ENCODE results near the gene FTL. TPM values are rescaled to one million over a fixed set of nuclear protein-coding genes. Genes with fewer than 3 reads are reported as not detected.

The FTL gene
- total RNA-seq, 1 experiment from 2014 or later = 1,983 TPM

DNA sequence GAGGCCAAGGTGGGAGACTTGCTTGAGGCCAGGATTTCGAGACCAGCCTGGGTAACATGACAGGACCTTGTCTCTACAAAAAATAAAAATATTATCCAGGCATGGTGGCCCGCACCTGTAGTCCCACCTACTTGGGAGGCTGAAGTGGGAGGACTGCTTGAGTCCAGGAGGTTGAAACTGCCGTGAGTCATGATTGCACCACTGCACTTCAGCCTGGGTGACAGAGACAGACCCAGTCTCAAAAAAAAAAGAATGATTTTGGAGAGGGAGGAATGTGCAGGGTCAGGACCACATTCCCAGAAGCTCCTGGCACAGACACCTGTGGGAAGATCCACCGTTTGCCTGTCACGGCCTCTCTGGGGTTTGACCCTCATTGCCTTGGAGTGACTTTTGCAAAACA is 19.7 kb upstream of the FTL start:
- no peak for TF ChIP-seq EZH2 (IDR thresholded peaks at IDR 0.05; ENCODE audit: borderline replicate concordance, low read depth, low read length, poor library complexity, severe bottlenecking)
- TF ChIP-seq, protein P1, sequence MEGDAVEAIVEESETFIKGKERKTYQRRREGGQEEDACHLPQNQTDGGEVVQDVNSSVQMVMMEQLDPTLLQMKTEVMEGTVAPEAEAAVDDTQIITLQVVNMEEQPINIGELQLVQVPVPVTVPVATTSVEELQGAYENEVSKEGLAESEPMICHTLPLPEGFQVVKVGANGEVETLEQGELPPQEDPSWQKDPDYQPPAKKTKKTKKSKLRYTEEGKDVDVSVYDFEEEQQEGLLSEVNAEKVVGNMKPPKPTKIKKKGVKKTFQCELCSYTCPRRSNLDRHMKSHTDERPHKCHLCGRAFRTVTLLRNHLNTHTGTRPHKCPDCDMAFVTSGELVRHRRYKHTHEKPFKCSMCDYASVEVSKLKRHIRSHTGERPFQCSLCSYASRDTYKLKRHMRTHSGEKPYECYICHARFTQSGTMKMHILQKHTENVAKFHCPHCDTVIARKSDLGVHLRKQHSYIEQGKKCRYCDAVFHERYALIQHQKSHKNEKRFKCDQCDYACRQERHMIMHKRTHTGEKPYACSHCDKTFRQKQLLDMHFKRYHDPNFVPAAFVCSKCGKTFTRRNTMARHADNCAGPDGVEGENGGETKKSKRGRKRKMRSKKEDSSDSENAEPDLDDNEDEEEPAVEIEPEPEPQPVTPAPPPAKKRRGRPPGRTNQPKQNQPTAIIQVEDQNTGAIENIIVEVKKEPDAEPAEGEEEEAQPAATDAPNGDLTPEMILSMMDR (conservative IDR thresholded peaks at IDR 0.05; ENCODE audit: low read depth, low read length) = no peak
- Histone ChIP-seq H3K36me3 (ENCODE audit: insufficient read depth, low read length, poor library complexity, severe bottlenecking) (no peaks in the 10 kb centered on the region), H3K4me1 (ENCODE audit: insufficient read depth, low read length, poor library complexity, severe bottlenecking) (no peaks in the 10 kb centered on the region), H3K9me3 (ENCODE audit: low read depth, low read length, poor library complexity, severe bottlenecking) (peaks cover 4% of the 10 kb centered on the region), H3K27ac (ENCODE audit: low read depth, low read length, poor library complexity, severe bottlenecking) (no peak overlapping the region), H3K27me3 (replicated peaks; ENCODE audit: insufficient read depth, low read depth, low read length, poor library complexity) (no peaks in the 10 kb centered on the region), H3K4me3 (ENCODE audit: low read depth, low read length, poor library complexity, severe bottlenecking) (no peak overlapping the region)
- DNase-seq (ENCODE audit: low spot score) = no peak
- POLR2A ChIA-PET (ENCODE audit: low non-redundant PET) = no interaction called here
- BruUV-seq (replicated peaks) = no TSS peak
- intact Hi-C loops (cut with micrococcal nuclease; ENCODE audit: unreplicated experiment) = no loop called here
- CTCF ChIA-PET = no interaction called here

GRCh38 chr19:48945817-48946216 is 19.3 kb upstream of the FTL start:
- ChIA-PET POLR2A (ENCODE audit: low non-redundant PET) (no interaction called here), CTCF (no interaction called here)
- H3K27me3 ChIP-seq (replicated peaks; ENCODE audit: insufficient read depth, low read depth, low read length, poor library complexity) = no peaks in the 10 kb centered on the region
- no peak for TF ChIP-seq EZH2 (IDR thresholded peaks at IDR 0.05; ENCODE audit: borderline replicate concordance, low read depth, low read length, poor library complexity, severe bottlenecking)
- TF ChIP-seq, protein P1 (conservative IDR thresholded peaks at IDR 0.05; ENCODE audit: low read depth, low read length) = no peak
- H3K4me3 ChIP-seq (ENCODE audit: low read depth, low read length, poor library complexity, severe bottlenecking) = no peak overlapping the region
- no TSS peak for BruUV-seq (replicated peaks)
- H3K4me1 ChIP-seq (ENCODE audit: insufficient read depth, low read length, poor library complexity, severe bottlenecking) = no peaks in the 10 kb centered on the region
- H3K27ac ChIP-seq (ENCODE audit: low read depth, low read length, poor library complexity, severe bottlenecking) = no peak overlapping the region
- intact Hi-C loops (cut with micrococcal nuclease; ENCODE audit: unreplicated experiment) = no loop called here
- peaks cover 3% of the 10 kb centered on the region for H3K9me3 ChIP-seq (ENCODE audit: low read depth, low read length, poor library complexity, severe bottlenecking)
- no peak for DNase-seq (ENCODE audit: low spot score)
- H3K36me3 ChIP-seq (ENCODE audit: insufficient read depth, low read length, poor library complexity, severe bottlenecking) = no peaks in the 10 kb centered on the region

DNA sequence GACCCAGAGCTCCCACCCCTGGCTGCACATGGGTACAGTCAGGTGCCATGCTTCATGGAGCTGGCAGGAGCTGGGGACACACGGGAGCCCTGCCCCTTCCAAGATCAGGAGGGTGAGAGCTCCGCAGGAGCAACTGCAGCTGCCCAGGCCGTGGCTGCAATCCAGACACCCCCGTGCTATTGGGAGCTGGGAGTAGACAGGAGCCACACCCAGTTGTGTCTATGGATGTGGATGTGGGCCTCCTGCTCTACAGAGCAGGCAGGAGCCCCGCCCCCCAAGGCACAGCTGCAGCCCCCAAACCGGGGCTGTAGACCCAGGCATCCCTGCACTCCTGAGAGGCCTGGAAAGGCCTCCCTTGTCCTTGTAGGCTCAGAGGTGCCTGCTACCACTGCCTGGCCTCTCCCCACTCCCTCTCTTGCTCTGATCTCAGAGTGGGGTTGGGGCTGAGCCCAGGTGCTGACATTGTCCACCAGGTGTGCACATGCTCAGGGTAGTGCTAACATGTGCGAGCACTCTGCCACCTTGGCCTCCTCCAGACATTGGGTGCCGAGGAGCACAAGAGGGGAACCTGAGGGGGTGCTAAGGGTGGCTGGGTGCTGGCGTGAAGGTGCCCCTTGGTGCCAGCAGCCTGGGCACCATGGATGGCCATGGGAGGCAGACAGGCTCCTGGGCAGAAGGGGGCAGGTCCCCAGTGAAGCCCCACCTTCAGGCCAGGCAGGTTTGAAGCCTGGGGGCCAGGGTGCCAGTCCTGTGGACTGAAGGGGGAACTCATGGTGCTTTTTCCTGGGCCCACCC is 18.4 kb upstream of the FTL start:
- BruUV-seq (replicated peaks) = no TSS peak
- no peaks in the 10 kb centered on the region for H3K27me3 ChIP-seq (replicated peaks; ENCODE audit: insufficient read depth, low read depth, low read length, poor library complexity)
- H3K4me1 ChIP-seq (ENCODE audit: insufficient read depth, low read length, poor library complexity, severe bottlenecking) = no peaks in the 10 kb centered on the region
- no peaks in the 10 kb centered on the region for H3K36me3 ChIP-seq (ENCODE audit: insufficient read depth, low read length, poor library complexity, severe bottlenecking)
- no peak for DNase-seq (ENCODE audit: low spot score)
- no peaks in the 10 kb centered on the region for H3K9me3 ChIP-seq (ENCODE audit: low read depth, low read length, poor library complexity, severe bottlenecking)
- ChIA-PET POLR2A (ENCODE audit: low non-redundant PET) (no interaction called here), CTCF (no interaction called here)
- TF ChIP-seq, protein P1 (conservative IDR thresholded peaks at IDR 0.05; ENCODE audit: low read depth, low read length) = no peak
- TF ChIP-seq EZH2 (IDR thresholded peaks at IDR 0.05; ENCODE audit: borderline replicate concordance, low read depth, low read length, poor library complexity, severe bottlenecking) = no peak
- no peak overlapping the region for H3K4me3 ChIP-seq (ENCODE audit: low read depth, low read length, poor library complexity, severe bottlenecking)
- intact Hi-C loops (cut with micrococcal nuclease; ENCODE audit: unreplicated experiment) = no loop called here
- no peak overlapping the region for H3K27ac ChIP-seq (ENCODE audit: low read depth, low read length, poor library complexity, severe bottlenecking)
